ENCODE results near the gene CCNI.

GRCh38 chr4:77039796-77040195 is 36.0 kb downstream of the CCNI start:
- TF ChIP-seq EZH2 (IDR thresholded peaks at IDR 0.05; ENCODE audit: borderline replicate concordance, low read depth, low read length, severe bottlenecking) (no peak), CTCF (IDR thresholded peaks at IDR 0.05; ENCODE audit: borderline replicate concordance, extremely low read depth, low read length, poor library complexity, severe bottlenecking) (no peak)

All from DND-41 (cell line).